Lower leg skin (tissue), 3 donors: ENCODE data around the gene RUNX2.

ENCODE experiments used
- POLR2A ChIP-seq, 2 donors: fragments of 450-650 bp; IDR thresholded peaks; one replicate each; pipeline ENCODE4 v1.6.1; 2016 to 2017; ENCODE audit warnings: antibody characterized with exemption in 2 of 2, mild to moderate bottlenecking in 1 of 2, moderate library complexity in 1 of 2
- TF ChIP-seq, protein P1 (sequence below), 3 donors: fragments of 450-650 bp; IDR thresholded peaks; one replicate each; pipeline ENCODE4 v1.5.1; 2016; ENCODE audit warnings: antibody characterized with exemption in 3 of 3, mild to moderate bottlenecking in 3 of 3, moderate library complexity in 2 of 3

DNA sequence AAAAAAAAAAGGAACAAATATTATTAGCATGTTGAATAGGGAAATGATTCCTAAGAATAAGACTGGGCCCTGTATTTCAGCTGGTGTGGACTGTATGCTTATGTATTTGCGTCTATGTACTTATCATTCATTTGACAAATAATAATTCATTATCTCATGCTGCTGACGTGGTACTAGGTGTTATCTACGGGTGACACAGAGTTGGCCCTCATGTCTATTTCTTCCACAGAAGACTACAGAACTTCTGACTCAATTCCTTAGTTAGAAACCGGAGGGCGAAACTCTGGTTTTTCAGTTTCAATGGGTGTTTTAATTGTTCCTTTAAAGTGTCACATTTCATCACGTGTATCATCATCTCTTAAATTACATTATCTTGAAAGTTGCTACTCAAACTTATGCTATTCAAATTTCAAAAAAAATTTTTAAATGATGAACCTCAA is 381.7 kb downstream of the RUNX2 start:
- TF ChIP-seq, protein P1, sequence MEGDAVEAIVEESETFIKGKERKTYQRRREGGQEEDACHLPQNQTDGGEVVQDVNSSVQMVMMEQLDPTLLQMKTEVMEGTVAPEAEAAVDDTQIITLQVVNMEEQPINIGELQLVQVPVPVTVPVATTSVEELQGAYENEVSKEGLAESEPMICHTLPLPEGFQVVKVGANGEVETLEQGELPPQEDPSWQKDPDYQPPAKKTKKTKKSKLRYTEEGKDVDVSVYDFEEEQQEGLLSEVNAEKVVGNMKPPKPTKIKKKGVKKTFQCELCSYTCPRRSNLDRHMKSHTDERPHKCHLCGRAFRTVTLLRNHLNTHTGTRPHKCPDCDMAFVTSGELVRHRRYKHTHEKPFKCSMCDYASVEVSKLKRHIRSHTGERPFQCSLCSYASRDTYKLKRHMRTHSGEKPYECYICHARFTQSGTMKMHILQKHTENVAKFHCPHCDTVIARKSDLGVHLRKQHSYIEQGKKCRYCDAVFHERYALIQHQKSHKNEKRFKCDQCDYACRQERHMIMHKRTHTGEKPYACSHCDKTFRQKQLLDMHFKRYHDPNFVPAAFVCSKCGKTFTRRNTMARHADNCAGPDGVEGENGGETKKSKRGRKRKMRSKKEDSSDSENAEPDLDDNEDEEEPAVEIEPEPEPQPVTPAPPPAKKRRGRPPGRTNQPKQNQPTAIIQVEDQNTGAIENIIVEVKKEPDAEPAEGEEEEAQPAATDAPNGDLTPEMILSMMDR (IDR thresholded peaks at IDR 0.05): no peak
- no peak for TF ChIP-seq POLR2A (IDR thresholded peaks at IDR 0.05)
